NCI-H2171 (cell line): ENCODE measurements around the gene GFOD1.
"Not testable (repeated sequence)": the region's sequence is repeated elsewhere in the genome, so short reads cannot be mapped to it uniquely, and the experiment has no call there.

Experiments
- DNase-seq: peaks from one replicate; lab custom pipeline; 2025; lab: John Stamatoyannopoulos, UW

Gene GFOD1

DNA sequence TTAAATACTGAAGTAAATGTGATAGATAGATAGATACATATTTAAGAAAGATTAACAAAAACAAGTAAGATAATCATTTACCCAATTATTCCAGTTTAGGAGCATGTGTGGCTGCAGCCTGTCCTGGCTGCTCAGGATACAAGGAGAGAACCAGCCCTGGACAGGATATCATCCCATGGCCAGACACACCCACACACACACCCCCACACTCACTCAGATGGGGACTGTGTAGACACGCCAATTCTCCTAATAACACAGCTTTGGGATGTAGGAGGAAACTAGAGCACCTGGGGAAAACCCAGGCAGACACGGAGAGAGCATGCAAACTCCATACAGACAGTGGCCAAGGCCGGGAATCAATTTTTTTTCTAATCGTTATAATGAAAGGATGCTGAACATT lies 45.6 kb downstream of the GFOD1 start:
- DNase-seq = no peak

DNA sequence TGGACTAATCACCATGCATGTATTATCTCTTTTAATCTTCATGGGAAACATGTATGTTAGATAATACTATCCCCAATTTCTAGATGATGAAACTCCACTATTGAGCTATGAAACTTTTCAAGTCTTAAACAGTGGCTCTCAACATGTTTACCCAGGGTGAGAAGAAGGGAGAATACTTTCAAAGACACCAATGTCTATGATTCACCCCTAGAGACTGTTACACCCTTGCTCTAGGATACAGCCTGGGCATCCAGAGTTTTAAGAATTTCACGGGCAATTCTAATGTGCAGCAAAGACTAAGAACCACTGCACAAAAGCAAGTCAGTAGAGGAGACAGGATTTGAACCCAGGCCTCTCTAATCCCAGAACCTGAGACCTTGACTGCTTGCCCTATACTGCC lies 47.8 kb downstream of the GFOD1 start:
- no peak for DNase-seq

DNA sequence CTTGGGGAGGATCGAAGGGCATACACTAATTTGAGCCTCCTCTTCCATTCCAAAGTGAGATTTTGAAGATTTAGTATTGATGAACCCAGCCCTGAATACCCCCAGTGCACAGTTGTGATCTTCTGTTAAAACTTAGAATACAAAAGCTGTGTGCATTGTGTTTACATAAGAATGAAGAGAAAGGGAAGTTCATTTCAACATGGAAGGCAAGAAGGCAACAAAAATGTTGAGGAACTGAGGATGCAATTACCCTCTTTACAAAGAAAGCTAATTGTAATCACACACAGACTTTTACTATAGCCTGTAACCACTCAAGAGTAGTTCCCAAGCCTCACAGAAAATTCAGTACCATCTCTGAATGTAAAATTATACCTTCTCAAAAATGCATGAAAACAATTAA lies 49.3 kb downstream of the GFOD1 start:
- no peak for DNase-seq

DNA sequence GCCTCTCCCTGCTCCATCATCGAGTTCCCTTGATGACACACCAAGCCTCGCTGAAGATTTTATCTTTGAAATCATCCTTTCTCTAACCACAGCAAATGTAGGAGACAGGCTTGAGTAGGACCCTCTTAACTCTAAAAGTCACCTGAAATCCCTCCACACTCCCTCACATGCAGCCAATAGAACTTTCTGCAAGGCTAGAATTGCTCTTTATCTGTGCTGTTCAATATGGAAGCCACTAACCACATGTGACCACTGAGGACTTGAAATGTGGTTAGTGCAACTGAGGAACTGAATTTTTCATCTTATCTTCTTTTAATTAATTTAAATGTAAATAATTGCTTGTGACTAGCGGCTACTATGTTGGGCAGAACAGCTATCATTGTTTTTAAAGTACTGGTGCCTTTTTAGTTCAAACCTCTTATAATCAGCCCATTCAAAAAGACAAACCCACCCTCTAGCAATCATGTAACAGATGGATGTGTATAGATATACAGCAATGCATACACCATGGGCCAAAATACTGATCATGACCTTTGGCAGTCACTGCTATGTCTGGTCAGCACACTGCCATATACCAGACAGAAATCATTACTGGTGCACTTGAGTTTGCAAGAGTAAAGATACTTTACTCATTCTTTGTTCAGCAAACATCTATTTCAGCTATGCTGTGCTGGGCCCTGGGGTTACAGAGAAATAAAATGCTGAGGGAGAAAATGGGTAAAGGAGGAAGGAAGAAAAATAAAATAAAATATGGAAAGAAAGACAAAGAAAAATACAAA lies 50.0 kb downstream of the GFOD1 start:
- DNase-seq = no peak

DNA sequence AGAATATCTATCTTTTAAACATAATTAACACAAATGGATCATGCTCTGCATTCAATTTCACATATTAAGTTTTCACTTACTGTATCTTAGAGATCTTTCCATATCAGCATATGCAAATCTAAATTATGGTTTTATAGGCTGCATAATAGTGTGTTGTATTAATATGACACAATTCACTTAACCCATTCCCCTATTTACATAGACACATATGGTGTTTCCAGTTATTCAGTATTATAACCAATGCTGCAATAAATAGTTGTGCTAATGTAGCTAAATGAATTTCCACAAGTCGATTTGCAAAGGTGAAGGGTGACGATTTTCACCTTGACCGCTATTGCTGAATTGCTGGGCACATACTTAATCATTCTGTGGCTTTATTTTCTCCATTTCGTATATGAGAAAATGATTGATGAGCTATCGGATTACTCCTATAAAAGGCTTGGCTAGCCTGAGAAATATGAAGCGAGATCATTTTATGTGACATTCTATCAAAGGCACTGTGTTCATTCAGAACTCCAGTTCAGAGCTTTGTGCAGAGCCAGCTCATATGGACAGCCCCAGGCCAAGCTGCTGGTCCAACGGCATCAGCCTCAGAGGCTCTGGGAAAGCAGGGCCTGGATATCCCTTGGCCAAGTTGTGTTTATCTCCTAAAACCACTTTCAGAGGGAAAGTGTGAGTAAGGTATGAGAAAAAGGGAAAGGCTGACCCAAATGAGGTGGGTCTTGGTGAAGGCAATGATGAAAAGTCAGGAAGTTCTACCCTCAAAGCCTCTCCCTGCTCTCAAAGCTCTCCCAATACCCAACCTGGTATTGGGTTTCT lies 50.8 kb downstream of the GFOD1 start:
- DNase-seq = no peak

DNA sequence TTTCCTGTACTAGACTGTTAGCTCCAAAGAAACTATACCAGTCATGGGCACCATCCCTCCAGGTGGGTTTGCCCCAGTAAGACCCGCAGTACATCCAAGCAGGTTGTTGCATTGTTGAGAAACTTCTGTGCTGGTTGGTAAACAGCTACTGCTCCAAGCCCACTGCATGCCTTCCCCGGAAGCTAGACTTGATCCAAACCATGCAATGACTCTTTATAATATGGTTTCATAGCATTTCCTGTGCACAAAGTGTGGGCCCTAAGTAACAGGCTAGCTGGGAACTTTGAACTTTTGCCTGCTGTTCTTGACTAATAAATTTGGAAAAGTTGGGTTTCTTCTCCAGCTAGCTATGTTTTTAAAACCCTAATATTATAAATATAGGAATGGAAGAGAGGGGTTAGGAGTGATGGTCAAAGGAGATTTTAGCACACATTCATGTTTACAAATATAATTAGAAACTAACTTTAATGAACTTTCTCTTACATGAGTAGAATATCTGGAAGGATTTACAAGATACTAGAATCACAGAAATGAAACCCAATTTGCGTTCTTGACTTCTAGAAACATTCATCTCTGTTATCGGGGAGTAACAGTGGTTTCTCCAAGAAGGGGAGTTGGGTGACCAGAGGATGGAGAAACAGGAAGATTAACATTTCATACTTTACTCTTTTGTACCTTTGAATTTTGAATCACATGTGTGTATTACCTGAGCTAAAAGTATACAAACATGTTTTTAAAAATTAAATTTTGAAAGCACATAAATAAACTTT lies 51.7 kb downstream of the GFOD1 start:
- no peak for DNase-seq

DNA sequence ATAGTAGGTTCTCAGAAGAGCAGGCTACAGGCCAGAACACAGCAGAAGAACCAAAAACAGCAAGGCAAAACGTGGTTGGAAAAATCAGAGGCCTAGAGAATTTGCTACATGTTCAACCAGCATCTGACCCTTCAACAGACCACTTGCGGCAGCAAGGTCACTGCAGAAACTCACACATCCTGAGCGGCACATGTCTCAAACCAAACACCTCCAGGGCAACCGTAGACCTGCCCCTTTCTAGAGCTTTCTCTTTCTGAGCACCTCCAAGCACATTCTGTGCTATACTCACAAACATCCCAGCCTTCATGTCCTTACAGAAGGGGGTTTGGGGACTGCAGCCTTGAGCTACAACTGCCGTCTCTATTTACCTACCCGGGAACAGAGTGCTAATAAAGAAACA lies 52.6 kb downstream of the GFOD1 start:
- DNase-seq = no peak

DNA sequence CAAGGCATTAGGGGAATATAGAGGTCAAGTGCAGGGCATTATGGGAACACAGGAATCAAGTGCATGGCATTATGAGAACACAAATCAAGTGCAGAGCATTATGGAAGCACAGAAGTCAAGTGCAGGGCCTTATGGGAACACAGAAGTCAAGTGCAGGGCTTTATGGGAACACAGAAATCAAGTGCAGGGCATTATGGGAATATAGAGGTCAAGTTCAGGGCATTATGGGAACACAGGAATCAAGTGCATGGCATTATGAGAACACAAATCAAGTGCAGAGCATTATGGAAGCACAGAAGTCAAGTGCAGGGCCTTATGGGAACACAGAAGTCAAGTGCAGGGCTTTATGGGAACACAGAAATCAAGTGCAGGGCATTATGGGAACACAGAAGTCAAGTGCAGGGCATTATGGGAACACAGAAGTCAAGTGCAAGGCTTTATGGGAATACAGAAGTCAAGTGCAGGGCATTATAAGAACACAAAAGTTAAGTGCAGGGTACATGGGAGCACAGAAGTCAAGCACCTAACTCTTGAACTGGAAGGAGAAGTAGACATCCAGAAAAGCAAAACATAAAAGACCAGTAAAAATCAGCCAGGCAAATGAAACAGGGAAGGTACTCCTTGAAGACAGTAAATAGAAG lies 53.1 kb downstream of the GFOD1 start:
- not testable (repeated sequence) for DNase-seq

DNA sequence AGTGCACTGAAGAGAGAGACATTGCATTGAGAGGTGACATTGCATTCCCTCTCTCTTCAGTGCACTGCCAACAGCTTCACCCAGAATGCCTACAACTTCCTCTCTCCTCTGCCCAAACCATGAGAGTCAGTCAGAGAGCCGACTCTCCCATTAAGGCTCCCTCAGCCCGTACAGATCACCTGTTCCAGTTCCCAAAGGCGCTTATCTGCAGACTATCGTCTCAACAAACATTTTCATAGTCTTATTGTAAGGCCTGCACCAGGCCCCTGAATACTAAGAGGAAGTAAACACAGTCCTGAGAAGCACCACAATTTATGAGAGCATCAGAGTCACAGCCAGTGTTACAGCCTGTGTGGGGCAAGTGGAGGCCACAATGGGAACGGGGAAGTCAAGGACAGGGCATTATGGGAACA lies 53.7 kb downstream of the GFOD1 start:
- no peak for DNase-seq

DNA sequence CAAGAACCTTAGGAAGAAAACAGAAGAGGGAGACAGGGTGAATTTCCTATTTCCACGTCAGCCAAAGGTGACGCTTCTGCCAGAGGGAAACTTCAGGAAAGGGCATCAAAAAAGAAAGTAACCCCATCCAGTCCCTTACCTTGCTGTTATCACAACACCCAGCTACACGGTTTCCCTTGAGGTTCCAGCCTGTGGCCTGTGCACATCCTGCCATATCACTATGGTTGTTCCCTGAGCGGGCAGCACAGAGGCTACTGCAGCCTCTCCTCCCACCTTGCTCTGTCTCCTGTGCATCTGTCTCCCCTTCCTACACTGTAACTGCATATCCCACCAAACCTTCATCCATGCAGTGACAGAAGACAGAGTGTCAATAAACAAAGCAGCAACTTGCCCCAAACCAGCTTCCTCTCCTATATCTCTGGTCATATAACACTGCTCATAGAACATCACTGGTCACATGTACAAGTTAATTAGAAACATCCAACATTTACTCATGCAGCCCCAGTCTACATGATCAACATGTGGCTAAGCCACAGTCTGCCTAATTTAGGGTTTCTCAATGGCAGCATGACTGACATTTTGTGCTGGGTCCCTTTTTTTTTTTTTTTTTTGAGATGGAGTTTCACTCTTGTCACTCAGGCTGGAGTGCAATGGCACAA lies 54.7 kb downstream of the GFOD1 start:
- DNase-seq = no peak

DNA sequence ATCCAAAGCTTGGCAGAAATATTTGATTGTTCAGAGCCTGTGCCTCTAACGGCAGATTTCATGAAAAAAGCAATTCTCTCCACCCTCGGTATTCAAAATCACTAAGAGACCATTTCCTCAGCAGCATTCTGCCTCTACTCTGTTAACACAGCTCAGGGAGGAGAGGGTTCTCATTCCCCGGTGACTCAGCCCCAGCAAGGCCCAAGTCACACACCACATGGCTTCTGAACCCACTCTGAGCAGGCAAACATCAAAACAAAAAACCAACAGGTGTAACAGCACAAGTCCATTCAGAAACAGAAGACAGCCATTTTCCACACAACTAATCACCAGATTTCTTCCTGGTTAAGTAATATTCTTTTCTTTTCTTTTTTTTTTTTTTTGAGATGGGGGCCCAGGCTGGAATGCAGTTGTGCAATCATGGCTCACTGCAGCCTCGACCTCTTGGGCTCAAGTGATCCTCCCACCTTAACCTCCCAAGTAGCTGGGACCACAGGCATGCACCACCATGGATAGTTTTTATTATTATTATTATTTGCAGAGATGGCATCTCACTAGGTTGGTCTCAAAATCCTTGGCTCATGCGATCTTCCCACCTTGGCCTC lies 55.4 kb downstream of the GFOD1 start:
- DNase-seq = no peak

DNA sequence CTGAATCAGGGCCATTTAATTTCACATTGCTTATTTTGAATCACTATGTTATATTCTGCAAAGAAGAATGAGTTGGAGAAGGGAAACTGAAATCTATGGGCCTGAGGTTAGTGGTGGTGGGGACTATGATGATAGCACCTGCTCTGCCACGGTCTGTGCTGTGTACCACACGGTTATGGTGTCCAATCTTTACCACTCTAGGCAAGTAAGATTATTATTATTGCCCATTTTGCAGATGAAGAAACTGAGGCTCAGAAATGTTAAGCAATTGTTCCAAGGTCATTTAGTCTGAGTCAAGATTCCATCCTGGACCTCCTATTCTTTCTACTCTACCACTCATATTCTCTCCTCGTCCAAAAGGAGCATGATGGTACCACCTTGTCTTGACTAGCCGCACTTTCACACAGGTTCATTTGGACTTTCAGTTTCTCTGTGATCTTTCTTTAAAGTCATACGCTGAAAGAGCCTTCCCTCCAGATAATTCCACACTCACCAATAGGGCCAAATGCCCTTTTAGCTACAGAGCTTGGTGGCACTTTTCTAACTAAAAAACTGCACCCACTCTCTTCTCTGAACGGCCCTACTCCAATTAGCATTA lies 56.2 kb downstream of the GFOD1 start:
- DNase-seq = no peak

DNA sequence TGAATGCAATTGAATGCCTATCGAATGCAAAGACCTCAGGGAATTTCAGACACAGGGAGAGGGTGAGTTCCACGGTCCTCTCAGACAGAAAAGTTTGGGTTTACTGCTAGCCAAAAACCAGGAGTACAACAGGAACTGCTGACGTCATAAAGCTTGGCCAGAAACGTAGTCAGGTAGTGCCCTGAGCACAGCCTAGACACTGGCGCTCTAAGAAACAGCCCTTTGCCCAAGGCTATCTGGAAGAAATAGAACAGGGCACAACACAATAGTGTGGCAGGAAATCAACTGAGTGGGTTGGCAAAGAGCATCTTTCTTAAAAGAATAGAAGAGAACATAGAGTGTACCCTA lies 58.0 kb downstream of the GFOD1 start:
- DNase-seq = no peak

DNA sequence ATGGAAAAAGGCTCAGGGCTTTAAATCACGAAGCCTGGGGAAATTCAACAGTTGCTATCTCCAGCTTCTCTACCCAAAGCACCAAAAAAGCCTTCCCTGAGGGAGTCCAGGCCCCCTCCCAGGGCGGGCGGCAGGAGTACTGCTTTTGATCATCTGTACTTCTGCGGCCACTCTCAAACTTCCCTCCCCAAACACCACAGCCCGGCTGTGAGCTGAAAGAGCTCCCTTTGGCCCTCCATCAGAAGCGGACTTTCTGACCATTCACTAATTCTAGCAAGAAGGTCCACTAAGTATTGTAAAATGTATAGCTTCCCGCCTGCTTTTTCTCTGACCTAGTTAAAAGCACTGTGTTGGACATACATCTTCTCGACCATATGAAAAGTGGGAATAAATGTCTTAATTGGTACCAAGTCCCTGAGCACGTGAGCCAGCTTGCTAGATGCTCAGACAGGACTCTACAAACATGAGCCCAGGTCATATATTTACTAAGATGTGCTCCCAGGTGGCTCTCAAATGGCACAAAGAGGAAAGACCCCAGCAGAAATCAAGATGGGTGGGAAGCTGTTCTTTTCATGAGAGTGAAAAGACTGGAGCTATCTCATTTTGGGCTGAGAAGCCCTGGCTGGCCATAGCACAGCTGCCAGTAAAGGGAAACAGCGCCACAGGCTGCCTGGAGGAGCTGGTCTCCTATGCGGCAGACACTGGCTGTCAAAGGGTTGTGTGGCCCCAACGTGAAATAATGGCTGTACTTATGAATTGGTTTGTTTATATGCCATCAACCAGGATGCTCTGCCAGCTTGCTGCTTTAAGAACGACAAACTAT lies 58.6 kb downstream of the GFOD1 start:
- no peak for DNase-seq

DNA sequence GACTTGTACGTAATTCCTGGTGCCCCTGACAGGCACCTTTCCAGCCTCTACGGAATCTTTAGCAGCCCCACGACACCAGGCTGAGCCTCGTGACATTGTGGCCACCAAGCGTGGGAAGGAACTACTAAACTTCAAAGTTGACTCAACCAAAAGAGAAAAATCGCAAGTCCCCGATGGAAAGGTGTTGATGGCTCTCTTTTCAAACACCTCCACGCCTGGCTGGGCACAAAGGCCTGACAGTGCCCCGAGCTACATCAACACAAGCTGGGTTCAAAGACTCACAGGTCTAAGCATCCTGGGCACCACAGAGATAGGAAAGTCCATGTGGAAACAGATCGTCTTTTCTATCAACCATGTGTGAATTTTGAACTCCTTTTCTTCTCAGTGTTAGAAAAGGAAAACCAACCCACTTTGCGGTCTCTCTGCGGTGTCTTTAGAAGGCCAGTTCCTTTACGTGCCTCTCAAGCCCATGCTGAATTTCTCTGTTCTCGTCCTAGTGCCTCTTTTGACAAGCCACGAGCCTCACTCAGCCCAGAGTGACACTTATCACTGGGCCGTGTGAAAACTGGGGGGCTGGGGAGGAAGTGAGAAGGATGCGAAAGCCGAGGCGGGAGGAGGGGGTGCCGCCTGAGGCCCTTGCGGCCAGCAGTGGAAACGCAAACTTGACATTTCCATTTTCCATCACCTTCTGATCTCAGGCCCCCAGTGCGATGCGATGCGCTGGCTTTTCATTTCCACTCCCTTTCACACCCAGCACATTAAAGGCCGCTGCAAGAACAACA lies 59.4 kb downstream of the GFOD1 start:
- DNase-seq = no peak

DNA sequence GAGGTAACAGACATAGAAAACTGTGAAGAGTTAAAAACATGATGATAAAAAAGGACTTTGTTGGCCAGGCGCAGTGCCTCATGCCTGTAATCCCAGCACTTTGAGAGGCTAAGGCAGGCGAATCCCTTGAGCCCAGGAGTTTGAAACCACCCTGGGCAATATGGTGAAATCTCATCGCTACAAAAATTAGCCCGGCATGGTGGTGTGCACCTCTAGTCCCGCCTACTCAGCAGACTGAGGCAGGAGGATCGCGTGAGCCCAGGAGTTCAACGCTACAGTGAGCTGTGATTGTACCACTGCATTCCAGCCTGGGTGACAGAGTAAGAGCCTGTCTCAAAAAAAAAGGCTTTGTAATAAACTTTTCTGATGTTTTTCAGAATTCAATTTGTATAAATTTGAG lies 60.1 kb downstream of the GFOD1 start:
- DNase-seq = no peak

DNA sequence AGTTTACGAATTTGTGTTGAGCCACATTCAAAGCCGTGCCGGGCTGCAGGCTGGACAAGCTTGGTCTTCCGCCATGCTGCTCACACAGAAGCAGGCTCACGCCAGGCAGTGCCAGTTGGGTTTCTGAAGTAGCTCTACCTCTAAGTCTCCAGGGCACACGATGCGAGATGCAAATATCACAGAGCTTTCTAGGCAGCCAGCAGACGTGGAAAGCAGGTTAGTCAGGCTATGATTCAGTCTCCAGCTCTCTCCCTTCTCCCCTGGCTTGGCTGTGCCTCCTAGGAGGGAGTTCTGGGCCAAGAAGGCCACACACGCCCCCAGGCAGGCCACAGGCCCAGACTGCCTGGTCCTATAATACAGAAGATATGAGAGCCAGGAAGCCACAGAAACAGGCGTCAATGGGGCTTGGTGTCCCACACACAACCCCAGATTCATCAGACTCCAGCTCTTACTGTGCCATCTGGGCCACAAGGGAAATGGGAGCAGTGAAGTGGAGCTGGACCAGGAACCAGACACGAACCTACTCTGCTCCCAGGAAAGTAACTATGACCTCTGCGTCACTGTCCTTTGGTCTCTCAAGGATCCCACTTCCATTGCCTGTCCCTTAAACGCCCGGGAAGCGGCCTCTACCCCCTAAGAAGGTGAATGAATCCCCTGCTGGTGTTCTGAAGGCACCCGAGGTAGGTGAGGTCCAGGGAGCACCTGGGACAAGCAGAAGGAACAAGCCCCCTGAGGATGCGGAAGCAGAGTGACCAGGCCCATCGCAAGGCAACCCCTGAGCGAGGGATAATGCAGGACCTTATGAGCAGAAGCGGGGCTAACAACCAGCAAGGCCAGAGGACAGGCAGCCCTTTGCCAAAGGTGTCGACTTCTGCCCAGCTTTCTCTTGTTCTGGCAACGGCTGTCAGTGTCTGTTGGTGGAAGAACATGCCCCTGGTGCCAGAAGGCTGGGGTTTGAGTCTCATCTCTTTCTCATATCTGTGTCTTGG lies 61.2 kb downstream of the GFOD1 start:
- no peak for DNase-seq

DNA sequence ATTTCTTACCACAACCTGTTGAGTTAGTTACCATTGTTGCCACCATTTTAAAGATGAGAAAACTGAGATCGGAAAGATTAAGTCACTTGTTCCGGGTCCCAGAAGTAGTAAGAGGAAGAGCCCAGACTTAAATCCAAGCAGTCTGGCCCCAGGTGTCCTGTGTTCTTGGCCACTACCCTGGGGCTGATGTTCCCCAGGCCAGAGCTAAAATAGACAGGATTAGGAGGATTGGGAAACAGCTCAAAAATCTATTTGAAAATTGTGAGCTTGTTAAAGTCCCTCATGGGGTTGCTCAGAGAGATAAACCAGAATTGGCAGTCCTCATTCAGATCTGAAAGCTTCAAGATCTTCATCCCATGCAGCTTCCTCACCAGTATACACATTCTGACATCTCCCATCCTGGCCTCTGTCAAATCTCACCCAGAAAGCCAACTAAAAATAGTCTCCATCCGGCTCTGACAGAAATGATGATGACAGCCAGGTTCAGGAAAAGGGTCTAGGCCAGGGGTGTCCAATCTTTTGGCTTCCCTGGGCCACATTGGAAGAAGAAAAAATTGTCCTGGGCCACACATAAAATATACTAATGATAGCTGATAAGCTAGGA lies 62.0 kb downstream of the GFOD1 start:
- DNase-seq = no peak
